HG02852 (cell line): ENCODE results near the gene AXIN2.
"Not testable (repeated sequence)": the region's sequence is repeated elsewhere in the genome, so short reads cannot be mapped to it uniquely, and the experiment has no call there.

Source experiments
- ATAC-seq: cut with Tn5 transposase; IDR thresholded peaks from one replicate; pipeline ENCODE4 v1.9.1; 2021; ENCODE audit warnings: mild to moderate bottlenecking, moderate library complexity; ENCODE audit not compliant: unreplicated experiment

The AXIN2 gene

DNA sequence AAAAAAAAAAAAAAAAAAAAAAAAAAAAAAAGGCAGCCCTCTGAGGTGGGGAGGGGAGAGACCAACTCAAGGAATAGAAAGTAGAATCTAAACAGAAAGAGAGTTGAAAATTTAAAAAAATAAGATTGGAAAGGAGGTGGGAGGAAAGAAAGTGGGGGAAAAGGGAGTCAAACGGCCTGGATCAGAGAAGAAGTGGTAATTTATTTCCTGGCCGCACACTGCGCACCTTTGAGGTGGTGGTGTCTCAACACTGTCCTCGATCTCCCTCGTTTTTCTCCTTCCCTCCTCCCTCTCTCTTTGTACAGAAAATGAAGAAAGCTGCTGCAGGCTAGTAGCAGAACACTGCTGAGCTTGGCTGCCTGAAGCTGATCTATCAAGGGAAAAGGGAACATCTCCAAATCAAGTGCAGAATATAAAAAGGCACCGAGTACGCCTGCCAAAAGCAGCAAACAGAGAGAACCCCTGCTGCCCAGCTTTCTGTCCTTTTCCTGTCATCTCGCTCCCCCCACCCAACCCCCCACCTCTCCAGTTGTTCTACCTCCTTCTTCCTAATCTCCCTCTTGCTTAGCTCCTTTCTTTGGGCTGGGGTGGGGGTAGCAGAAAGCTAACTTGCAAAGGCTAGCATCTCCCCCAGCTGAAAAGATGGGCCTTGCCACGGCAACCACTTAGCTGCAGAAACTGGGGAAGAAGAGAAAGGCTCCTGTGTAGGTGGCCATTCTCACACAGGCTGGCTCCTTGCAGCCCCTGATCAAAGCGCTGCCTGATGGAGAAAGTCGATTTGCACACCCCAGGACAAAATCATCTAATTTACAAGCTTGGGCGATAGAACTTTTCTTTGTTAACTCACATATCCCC, 22.5 kb downstream of the AXIN2 start:
- ATAC-seq = no peak

- no peak for ATAC-seq
These were observed 23.4 kb downstream of the AXIN2 start for GRCh38 chr17:65537845-65538674.

DNA sequence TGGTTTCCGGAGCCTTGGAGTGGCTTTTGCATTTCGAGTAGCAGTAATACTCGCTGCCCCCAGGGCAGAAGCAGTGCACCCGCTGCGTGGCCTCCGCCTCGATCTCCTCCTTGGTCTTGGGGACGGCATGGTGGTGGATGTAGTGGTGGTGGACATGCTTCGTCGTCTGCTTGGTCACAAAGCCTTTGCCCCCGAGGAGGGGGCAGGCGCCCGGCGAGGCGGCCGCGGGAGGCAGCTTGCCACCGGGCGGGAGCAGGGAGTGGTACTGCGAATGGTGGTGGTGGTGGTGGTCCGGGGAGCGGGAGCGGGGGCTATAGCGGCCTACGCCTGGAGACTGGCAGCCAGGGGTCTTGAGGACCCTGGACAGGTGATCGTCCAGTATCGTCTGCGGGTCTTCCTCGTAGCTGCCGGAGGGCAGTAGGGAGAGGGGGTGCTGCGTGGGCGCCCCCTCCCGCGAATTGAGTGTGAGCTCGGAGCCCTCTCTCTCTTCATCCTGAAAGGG, 24.1 kb downstream of the AXIN2 start:
- ATAC-seq = no peak

- no peak for ATAC-seq
These were observed 24.7 kb downstream of the AXIN2 start for GRCh38 chr17:65536573-65537342.

- ATAC-seq = no peak
These were observed 25.5 kb downstream of the AXIN2 start for GRCh38 chr17:65535777-65536572.

GRCh38 chr17:65533852-65534457, 27.5 kb downstream of the AXIN2 start:
- no peak for ATAC-seq

DNA sequence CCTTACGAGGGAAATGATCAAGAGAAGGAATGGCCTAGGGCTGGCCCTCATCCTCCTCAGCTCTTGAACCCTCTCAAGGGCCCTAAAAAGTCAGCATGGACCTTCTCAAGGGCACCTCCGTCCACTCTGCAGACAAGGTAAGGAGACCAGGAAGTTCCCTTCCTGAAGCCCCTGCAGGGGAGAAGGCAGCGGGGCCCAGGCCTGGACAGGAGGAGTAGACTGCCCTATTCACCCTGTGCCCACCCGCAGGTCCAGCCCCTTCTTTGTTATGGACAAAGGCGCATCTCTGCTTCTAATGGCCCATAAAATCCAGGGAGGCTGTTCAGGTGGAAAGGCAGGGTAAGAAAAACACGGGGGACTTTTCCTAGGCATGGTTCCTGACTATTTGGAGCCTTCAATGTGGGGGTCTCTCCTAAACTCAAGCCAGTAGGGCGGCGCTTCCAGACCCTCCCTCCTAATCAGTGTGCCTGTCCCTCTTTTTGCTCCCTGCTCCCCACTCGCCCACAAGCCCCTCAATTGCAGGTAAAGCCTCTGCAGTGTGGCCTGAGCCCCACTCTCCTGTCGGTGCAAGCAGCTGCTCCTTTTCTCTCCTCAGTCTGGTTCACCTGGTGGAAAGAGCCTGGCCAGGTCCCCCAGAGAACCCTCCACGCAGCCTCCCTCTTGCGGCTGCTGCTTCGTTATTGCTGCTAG, 28.2 kb downstream of the AXIN2 start:
- no peak for ATAC-seq

DNA sequence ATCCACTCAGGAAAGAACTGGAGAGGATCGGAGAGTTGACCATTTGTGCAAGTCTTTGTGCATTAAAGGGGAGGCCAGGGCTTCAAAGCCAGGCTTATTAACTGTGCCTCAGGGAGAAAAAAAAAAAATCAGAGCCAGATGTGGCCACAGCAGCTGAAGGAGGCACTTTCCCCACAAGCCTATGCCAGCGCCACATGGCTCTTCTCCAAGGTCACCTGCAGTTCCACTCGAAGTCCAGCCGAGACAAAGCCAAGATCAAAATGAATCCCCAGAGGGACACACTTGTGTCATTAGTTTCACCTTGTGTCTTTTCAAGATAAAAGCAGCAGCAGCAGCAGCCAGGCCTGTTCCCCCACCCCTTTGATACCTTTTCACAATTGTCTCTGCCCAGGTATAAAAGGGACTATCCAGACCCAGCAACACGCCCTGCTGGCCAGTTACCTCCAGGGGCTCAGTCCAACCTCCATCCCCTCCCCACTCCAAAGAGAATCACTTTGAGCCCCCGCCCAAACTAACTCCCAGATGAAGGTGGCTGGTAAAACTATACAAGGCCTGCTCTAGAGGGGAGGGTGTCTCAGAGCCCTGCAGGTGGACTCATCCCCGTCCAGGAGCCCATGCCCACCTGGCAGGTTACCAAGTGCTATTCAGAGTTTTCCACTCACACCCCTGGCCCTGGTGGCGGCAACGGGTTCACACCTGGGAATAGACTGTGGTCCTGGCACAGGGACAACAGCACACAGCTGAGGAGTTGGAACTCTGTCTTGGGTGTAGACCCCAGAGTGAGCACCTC, 29.2 kb downstream of the AXIN2 start:
- ATAC-seq = no peak

GRCh38 chr17:65531256-65532100, 30.0 kb downstream of the AXIN2 start:
- ATAC-seq = no peak

- ATAC-seq = no peak
These were observed 30.8 kb downstream of the AXIN2 start for GRCh38 chr17:65530523-65531255.

DNA sequence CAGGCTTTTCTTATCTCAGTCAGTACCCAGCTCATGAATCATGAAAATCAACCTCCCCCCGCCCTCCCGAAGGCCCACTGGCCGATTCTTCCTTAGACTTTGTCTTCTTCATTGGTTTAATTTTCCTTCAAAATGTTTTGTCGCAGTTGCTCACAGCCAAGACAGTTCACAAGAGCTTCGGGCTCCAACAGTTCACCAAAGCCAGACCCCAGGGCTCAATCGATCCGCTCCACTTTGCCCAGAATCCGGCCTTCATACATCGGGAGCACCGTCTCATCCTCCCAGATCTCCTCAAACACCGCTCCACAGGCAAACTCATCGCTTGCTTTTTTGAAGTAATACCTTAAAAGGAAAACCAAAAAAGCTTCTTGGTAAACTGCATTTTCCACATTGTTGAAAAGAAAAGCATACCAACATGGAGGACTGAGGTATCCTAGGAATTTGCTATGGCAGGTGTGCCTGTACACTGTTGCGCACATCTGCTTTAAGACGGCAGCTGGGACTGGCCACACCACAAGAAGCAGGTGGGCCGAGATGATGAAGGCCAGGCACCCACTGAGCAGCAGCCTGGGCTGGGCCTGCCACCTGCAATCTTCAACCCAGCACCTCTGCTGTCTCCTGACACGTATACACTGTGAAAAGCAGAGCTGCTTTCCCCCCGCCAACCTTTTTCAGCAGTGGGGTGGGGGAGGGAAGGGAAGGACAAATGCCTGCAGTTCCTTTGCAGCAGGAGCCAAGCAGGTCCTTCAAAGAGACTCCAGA, 31.5 kb downstream of the AXIN2 start:
- no peak for ATAC-seq

GRCh38 chr17:65529040-65529633, 32.3 kb downstream of the AXIN2 start:
- ATAC-seq = no peak

GRCh38 chr17:65527857-65528591, 33.4 kb downstream of the AXIN2 start:
- no peak for ATAC-seq

GRCh38 chr17:65527381-65527780, 34.1 kb downstream of the AXIN2 start:
- ATAC-seq = no peak

GRCh38 chr17:65526854-65527253, 34.6 kb downstream of the AXIN2 start:
- not testable (repeated sequence) for ATAC-seq
